Ovary (tissue), 9 donors: Measurements from ENCODE around the gene SEL1L3. TPM values are rescaled to one million over a fixed set of nuclear protein-coding genes. Genes with fewer than 3 reads are reported as not detected.

Experiments used
- DNase-seq, 5 donors: peaks; one replicate each; pipeline ENCODE4 v3.0.0-alpha.2; 2019 to 2020
- H3K27ac ChIP-seq, 2 donors: fragments of 200-600 bp; one replicate each; pipeline versions ENCODE4 v1.5.1 to v1.8.0; 2019 to 2022
- H3K27me3 ChIP-seq: fragments of 200-600 bp; one replicate; pipeline ENCODE4 v1.8.0; 2022
- H3K36me3 ChIP-seq: fragments of 200-600 bp; sonication (generic); one replicate; pipeline ENCODE4 v1.5.1; 2019
- H3K4me1 ChIP-seq: one replicate; pipeline ENCODE4 v1.8.1; 2013; ENCODE audit warnings: mild to moderate bottlenecking, moderate library complexity; ENCODE audit not compliant: insufficient read depth
- H3K4me3 ChIP-seq: fragments of 200-600 bp; sonication (generic); one replicate; pipeline ENCODE4 v1.5.1; 2017
- H3K9me3 ChIP-seq, 2 donors: fragments of 200-600 bp in 1 of 2; sonication (generic) in 1 of 2; one replicate each; pipeline versions ENCODE4 v1.5.1 to v1.8.1; 2013 to 2019; ENCODE audit warnings: mild to moderate bottlenecking in 1 of 2, moderate library complexity in 1 of 2
- CTCF ChIP-seq, 3 donors: fragments of 450-650 bp in 2 of 3; fragments of 200-600 bp in 1 of 3; IDR thresholded peaks; one replicate each; pipeline versions ENCODE4 v1.5.1 to v1.8.0; 2016 to 2022; ENCODE audit warnings: antibody characterized with exemption in 3 of 3, mild to moderate bottlenecking in 1 of 3
- EP300 ChIP-seq: sonication (generic); formaldehyde crosslinking; IDR thresholded peaks from one replicate; pipeline ENCODE4 v1.6.1; 2017; ENCODE audit warnings: antibody characterized with exemption
- POLR2A ChIP-seq: fragments of 450-650 bp; IDR thresholded peaks from one replicate; pipeline ENCODE4 v1.6.1; 2017; ENCODE audit warnings: antibody characterized with exemption, mild to moderate bottlenecking, moderate library complexity
- WGBS, 3 donors: extraction: QIAGEN DNeasy Blood & Tissue Kit in 1 of 3; methylation state at CpG; one replicate each; pipeline versions ENCODE4 v1.1.5 to v1.1.7; 2013 to 2017; 5-methylcytosine and 5-hydroxymethylcytosine counted together
- intact Hi-C, 4 donors: fragments of 100-400 bp; cut with DNase I; formaldehyde crosslinking; loops; one replicate each; pipeline versions ENCODE4 v1.11.0 to v1.15.1; 2022 to 2023
- polyA plus RNA-seq, 2 donors: library from polyadenylated mRNA; stranded (reverse); fragments of 200-250 nt in 1 of 2; fragments of 350-450 nt in 1 of 2; fragmentation: Illumina TruSeq in 1 of 2; extraction: RNeasy Lipid Tissue Mini Kit (QIAGEN cat#74804) in 1 of 2; gene quantifications; one replicate each; pipeline ENCODE4 v1.2.3, GENCODE V29; 2013 to 2014
- total RNA-seq, 7 donors: library from RNA; depleted of rRNA in 2 of 7; stranded (reverse); fragments of >200 nt in 2 of 7; fragmentation: NEBNext Ultra II Directional in 3 of 7; extraction: Animal tissue kit (Norgen Biotek cat#: 25700) in 3 of 7; gene quantifications; one replicate each; pipeline versions ENCODE4 v1.1.0 to v1.2.4, GENCODE V29; 2016 to 2023
- donor health status: DM: no; HTN: no; CAD: no; lungs with moderate emphysema.
- donor health status: DM: no; HTN: no; CAD: no.
- donor health status: Bipolar disorder and iron deficiency.
- donor health status: DM: yes; HTN: yes; CAD: no.
- donor health status: DM: no; HTN: no; CAD: no.
- donor health status: DM: yes; HTN: yes; CAD: no.

Gene SEL1L3
- total and polyA plus RNA-seq, 9 donors = 4.4 to 27.7 (median 8.3) TPM

GRCh38 chr4:25807102-25807728 lies 55.6 kb downstream of the SEL1L3 start:
- 71 to 76% (median 74%) methylated on average over 8 of the region's 8 CpGs for WGBS, 3 donors
- Histone ChIP-seq H3K36me3 (no peaks in the 10 kb centered on the region), H3K9me3 (no peaks in the 10 kb centered on the region), H3K27ac (no peak overlapping the region), H3K4me3 (no peak overlapping the region), H3K4me1 (peaks cover 5% of the 10 kb centered on the region), H3K27me3 (no peaks in the 10 kb centered on the region)
- no peak for TF ChIP-seq EP300
- TF ChIP-seq POLR2A = no peak
- no peak for TF ChIP-seq CTCF (IDR thresholded peaks at IDR 0.05)
- no peak for DNase-seq
- intact Hi-C loops = no loop called here

DNA sequence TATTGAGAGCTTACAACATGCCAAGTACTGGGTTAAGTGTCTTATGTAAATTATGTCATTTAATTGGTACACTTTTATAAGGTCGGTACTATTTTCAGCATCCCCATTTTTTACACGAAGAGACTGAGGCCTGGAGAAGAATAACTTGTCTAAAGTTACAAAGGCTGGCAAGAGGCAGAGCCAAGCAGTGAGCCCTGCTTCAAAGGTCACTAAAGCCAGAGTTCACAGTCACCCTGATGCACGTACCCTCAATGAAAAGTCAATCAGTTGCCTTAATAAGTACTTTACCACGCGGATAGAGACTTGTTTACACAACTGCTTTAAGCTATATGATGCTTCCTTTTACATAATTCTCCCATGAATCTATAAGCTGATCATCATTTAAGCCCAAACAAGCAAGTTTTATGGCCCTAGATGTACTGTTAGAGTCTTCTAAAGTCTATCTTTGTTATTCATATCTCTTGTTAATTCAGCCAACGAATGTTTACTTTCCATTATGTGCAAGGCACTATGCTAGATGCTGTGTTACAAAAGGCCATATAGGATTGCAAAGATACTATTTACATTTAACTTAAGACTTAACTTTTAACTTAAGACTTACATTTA lies 57.4 kb downstream of the SEL1L3 start:
- Histone ChIP-seq H3K27ac (no peak overlapping the region), H3K9me3 (no peaks in the 10 kb centered on the region), H3K36me3 (no peaks in the 10 kb centered on the region), H3K27me3 (no peaks in the 10 kb centered on the region), H3K4me3 (no peak overlapping the region), H3K4me1 (no peaks in the 10 kb centered on the region)
- intact Hi-C loops = no loop called here
- TF ChIP-seq POLR2A = no peak
- no peak for DNase-seq
- 85 to 88% (median 86%) methylated on average over 6 of the region's 6 CpGs for WGBS, 3 donors

DNA sequence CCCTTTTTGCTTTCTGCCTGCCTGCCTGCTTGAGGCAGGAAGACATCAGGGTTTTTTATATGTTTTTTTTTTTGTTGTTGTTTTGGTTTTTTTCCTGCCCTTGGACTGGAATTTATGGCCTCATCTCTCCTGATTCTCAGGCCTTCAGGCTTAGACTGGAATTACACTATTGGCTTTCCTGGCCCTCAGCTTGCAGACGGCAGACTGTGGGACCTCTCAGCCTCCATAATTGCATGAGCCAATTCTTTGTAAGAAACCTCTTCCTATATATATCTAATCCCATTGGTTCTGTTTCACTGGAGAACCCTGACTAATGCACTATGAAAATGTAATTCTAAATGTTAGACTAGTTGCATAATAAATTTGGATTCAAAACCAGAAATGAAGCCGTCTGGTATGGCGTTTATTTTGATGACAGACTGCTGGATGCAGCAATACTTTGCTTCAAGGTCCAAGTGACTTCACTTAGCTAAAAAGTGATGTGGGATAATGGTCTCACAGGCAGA lies 59.0 kb downstream of the SEL1L3 start:
- no peak for DNase-seq
- H3K4me1 ChIP-seq = no peaks in the 10 kb centered on the region
- intact Hi-C loops = no loop called here
- no peaks in the 10 kb centered on the region for H3K9me3 ChIP-seq
- no peak for TF ChIP-seq EP300
- no peak for TF ChIP-seq POLR2A
- no peak for TF ChIP-seq CTCF (IDR thresholded peaks at IDR 0.05)
- no peak overlapping the region for H3K4me3 ChIP-seq
- no peaks in the 10 kb centered on the region for H3K27me3 ChIP-seq
- WGBS, 3 donors = 81 to 87% (median 85%) methylated on average over 3 of the region's 3 CpGs
- H3K36me3 ChIP-seq = no peaks in the 10 kb centered on the region
- H3K27ac ChIP-seq = no peak overlapping the region

GRCh38 chr4:25801594-25801993 lies 61.2 kb downstream of the SEL1L3 start:
- no peak for TF ChIP-seq EP300
- no peak for TF ChIP-seq CTCF (IDR thresholded peaks at IDR 0.05)
- no peak for TF ChIP-seq POLR2A
- DNase-seq = no peak
- H3K27me3 ChIP-seq = no peaks in the 10 kb centered on the region
- no peaks in the 10 kb centered on the region for H3K9me3 ChIP-seq
- H3K36me3 ChIP-seq = no peaks in the 10 kb centered on the region
- no peak overlapping the region for H3K4me3 ChIP-seq
- intact Hi-C loops = no loop called here
- no peak overlapping the region for H3K27ac ChIP-seq
- no peaks in the 10 kb centered on the region for H3K4me1 ChIP-seq

GRCh38 chr4:25800245-25800644 lies 62.5 kb downstream of the SEL1L3 start:
- Histone ChIP-seq H3K9me3 (no peaks in the 10 kb centered on the region), H3K36me3 (no peaks in the 10 kb centered on the region), H3K27me3 (no peaks in the 10 kb centered on the region), H3K27ac (no peak overlapping the region), H3K4me1 (no peaks in the 10 kb centered on the region), H3K4me3 (no peak overlapping the region)
- no peak for DNase-seq
- 58 to 67% (median 62%) methylated on average over 2 of the region's 2 CpGs for WGBS, 3 donors
- TF ChIP-seq POLR2A (no peak), EP300 (no peak), CTCF (IDR thresholded peaks at IDR 0.05) (no peak)
- intact Hi-C loops = no loop called here
